ENCODE data around the gene ACAD9.
A peak's percentile ranks its signal among the peaks of the same experiment; 100 is the strongest.
"Not testable (repeated sequence)": the region's sequence is repeated elsewhere in the genome, so short reads cannot be mapped to it uniquely, and the experiment has no call there.

ACAD9 gene

DNA sequence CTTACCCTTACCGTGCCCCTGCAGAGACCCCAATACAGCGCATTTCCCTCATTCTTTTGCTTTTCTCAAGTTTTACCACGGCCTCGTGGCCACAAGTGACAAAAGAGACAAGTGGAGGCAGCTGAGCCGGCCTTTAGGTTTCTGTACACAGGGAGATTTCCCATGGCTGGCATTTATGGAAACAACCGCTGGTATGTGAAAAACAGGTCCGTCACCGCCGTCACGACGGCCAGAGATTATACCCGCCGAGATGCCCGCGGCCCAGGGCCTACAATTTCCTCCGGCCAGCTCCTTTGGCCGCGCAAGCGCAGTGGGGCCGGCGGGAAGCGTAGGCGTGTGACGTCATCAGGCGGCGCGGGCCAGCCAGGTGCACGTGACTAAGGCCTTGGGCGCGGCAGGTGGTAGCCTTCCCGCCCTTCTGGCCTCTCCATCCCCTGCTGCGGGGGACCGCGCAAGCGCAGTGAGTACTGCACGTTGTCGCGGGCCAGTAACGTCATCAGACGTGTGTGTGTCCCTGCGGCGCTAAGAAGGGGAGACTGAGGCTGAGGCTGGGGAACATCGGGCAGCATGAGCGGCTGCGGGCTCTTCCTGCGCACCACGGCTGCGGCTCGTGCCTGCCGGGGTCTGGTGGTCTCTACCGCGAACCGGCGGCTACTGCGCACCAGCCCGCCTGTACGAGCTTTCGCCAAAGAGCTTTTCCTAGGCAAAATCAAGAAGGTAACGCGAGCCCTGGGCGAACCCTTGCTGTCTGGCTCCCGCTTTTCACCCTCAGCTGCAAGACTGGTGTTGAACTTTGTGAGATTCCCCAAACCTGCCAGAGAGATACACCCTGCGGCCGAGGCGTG is at the start of gene ACAD9:
ACAD9 (plus strand) TSS at position 496 of the 845 bp plus-strand sequence; CDS start at position 568, 72 bp downstream.
- peak; percentile 97 for DNase-seq

DNA sequence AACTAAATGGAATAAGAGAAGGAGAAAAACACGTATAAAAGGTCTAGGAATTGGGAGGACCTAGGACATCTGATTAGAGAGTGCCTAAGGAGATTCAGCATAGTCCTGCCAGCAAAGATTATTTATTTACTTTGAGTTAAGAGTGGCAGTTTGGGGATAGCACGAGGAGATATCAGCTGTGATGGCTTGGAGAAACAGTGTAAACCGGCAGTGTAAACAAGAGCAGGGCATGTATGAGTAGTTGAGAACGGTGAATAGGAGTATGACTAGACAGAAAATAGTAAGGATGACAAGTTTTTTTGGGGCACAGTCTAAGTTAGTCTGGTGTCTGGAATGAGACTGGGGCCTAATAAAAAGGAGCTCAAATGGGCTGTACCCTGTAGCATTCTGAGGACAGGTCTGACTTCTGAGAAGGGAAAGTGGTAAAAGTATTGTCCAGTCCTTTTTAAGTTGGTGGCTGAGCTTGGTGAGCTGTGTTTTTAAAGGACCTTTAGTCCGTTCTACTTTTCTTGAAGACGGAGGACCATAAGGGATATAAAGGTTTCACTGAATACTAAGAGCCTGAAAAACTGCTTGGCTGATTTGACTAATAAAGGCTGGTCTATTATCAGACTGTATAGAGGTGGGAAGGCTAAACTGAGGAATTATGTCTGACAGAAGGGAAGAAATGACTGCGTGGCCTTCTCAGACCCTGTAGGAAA is 49.3 kb upstream of the ACAD9 start:
- DNase-seq, result not testable (repeated sequence)

DNA sequence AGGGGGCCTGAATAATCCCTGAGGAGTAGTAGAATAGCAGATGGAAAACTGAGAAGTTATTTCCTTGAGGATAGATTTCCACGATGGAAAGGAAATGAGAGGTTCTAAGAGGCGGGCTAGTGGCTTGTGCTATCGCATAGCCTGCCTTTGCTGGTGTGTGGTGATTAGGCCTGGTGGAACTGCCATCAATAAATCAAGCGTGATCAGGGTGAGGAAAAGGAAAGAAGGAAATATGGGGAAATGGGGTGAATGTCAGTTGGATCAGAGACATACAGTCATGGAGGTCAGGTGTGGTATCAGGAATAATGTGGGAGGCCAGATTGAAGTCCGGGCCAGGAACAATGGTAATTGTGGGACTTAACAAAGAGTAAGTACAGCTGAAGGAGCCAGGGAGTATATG is 48.7 kb upstream of the ACAD9 start:
- not testable (repeated sequence) for DNase-seq

DNA sequence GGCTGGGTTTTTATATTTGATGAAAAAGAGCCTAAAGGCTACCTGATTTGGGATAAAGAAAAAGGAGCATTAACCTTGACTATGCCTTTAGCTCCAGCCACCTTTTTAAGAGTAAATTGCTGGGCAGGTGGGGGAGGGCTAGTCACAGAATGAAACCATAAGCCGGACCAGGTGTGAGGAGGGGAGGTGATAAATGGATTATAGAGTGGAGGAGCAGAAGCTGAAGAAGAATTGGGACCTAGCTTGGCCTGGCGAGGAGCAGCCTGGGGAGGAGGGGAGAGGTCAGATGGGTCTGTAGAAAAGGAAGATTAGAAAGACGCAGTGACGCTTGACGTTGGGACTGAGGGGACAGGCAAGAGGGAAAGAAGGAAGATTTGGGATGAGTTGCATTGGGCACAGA is 46.4 kb upstream of the ACAD9 start:
- DNase-seq, result not testable (repeated sequence)

DNA sequence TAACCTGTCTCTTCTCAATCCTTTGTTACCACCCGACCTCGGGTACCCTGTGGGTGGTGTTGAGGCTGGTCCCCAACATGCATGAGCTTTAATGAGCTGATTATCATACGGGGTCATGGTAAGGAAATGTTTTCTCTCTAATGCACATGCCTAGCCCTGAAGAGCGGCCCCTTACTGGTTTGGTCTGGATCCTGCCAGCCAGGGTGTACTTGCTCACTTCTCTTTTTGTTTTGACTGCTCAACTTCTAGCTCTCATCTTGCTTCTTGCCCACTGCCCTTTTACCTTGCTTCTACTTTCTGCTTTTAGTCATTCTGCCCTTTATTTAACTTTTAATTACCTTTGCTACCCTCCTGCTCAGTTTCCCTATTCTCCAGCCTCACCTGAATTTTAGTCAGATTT is 44.3 kb upstream of the ACAD9 start:
- DNase-seq, result no peak

DNA sequence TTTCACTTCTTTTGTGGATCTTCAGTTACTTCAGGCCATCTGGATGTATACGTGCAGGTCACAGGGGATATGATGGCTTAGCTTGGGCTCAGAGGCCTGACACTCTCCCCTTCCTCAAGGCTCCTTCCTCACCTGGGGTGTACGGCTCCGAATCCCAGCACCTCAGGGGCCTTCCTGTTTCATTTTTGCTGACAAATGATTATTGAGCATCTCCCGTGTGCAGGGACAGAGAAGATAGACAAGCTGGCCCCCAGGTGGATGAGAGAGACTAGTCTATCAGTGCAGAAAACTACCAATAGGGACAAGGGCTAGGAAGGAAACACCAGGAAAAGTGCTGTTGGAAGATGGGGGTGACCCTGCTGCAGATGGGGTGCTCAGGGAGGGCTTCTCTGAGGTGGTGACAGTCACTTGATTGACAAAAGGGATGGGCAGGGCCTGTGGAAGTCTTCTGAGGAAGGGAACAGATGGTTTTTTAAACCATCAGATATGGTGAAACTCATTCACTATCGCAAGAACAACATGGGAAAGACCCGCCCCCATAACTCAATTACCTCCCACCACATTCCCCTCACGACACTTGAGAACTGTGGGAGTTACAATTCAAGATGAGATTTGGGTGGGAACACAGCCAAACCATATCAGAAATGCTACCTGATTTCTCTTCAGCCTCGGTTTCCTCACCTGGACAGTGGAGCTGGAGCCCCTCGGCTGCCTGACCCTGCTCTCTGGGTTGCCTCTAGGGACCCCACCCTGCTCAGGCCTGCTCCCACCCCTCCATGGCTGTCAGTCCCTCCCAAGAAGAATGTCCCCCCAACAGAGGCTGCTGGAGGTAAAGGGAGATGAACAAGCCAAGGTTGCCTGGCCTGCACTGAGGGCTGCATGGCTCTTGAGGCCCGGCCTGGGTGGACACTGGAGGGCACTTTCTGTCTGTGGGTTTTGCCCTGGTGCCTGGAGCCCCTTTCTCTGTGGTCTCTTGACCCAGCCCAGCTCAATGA is 37.2 kb upstream of the ACAD9 start:
- no peak for DNase-seq

DNA sequence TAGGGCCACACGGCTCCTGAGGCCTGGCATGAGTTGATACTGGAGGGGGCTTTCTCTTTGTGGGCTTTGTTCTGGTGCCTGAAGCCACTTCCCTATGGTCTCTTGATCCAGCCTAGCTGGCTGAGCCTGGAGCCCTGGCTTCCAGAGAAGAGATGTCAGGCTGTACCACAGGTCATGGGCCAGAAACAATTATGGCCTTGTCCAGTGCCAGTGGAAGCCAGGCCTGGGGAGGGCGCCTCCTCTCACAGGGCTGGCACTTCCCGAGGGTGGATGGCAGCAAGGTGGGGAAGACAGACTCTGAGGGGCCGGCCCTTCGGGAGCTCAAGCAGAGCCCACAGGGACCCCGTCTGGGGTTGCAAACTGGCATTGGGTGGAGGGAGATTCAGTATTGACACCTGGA is 34.9 kb upstream of the ACAD9 start:
- no peak for DNase-seq

DNA sequence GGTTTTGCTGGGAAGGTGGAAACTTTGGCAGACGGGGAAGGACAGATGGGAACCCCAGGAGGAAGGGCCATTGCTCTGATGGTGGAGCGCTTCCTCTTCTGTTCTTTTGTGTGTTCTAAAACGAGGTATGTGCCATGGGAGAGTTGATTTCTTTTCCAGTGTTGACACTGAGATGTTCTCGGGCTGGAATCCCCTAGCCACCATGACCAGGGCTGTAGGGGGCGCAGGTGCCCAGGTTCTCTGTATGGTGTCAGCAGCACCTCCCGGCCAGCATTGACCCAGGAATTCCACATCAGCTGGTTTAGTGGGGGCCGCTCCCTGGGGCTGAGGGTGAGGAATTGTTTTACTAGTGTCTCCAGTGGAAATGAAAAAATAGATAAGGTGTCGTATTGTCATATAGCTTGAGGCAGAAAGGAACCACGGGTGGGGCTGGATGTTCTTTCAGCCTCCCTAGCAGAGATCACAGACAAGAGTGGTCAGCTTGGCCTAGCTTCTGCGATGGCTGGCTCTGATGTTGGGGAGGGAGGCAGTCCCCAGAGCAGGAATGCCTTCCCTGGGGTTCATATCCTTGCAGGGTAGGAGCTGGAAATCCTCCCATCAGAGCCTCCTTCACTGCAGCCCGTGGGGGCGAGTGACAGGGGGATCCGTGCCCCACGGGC is 34.2 kb upstream of the ACAD9 start:
- no peak for DNase-seq

DNA sequence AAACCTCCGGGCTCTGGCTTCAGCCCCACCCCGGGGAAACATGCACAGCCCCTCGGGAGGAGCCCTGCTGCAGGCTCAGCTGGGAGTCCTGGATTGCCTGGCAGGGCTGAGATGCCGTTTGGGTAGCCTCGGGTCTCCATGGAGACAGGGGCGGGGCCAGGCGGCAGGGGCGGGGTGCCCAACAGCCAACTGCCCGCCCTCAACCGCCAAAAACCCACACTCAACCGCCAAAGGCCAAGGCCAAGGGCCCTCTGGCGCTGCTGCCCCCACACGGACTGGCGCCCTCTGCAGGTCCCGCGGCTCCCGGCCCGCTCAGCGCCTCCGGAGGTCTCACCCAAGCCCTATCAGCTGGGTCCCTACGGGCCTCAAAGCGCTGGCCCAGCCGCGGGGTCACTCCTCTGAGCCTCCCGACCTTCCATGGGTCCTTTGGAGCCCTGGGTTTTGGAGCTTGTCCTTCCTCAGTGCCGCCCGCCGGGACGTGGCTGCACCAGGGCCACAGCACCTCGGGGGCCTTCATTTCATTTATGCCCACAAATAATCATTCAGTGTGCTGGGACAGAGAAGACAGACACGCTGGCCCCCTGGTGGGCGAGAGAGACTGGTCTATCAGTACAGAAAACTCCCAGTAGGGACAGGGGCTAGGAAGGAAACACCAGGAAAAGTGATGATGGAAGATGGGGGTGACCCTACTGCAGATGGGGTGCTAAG is 33.5 kb upstream of the ACAD9 start:
- peak; percentile 84 for DNase-seq

DNA sequence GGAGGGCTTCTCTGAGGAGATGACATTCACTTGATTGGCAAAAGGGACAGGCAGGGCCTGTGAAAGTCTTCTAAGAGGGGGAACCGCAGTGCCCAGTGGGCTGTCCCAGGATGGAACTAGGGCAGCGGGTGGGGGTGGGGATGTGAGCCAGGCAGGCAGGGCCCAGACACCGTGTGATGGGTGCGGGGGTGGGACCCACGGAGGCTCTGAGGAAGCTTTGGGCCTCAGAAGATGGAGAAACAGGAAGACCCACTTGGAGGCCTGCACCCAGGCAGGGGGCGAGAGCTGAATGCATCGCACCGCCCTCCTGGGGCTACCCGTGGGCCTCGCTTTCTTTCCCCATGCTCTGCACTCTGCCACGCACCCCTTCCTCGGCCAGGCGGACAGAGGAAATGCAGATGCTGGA is 32.9 kb upstream of the ACAD9 start:
- no peak for DNase-seq

DNA sequence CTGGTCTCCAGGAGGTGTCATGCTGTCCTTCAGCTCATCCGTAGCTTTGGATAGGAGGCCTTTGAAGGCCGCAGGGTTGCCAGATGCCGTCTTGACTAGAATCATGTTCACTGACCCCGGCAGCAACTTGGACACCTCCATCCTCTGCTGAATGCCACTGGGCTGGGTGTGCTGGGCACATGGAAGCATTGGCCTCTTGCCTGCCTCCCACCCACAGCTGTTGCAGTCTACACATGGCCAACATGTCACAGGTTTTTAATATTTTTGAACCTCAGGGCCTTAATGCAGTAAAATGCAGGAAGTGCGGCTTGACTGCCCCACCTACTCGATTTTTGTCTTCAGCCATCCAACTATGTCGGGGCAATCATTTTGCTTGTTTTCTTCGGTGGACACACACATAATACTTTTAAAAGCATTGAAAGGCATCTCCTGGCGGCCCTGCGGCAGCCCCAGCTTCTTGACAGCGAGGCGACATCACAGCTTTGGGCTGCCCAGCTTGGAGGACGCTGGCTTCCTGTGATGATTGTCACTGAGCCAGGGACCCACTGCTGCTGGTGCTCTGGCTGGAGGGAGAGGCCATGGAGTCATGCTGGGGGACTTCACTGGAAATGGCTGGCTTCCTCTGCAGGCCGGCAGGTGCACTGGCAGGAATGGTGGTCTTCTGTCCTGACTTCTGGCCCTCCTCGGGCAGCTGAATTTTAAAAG is 31.6 kb upstream of the ACAD9 start:
- DNase-seq, result no peak

DNA sequence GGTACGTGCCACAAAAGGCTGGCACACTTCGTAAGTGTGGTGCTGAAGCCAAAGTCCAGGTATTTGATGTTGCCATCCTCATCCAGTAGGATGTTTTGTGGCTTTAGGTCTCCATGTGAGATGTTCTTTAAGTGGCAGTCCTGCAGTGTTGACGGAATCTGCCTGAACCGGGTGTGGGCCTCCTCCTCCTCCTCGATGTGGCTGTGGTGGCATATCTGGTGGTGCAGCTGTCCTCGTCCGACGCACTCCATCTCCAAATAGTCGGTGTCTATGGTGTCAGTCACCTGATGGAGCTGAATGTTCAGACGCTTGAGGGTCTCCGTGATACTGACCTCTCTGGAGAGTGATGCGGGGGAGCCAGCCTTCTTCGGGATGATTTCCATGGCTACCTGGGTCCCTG is 30.5 kb upstream of the ACAD9 start:
- DNase-seq, result no peak

DNA sequence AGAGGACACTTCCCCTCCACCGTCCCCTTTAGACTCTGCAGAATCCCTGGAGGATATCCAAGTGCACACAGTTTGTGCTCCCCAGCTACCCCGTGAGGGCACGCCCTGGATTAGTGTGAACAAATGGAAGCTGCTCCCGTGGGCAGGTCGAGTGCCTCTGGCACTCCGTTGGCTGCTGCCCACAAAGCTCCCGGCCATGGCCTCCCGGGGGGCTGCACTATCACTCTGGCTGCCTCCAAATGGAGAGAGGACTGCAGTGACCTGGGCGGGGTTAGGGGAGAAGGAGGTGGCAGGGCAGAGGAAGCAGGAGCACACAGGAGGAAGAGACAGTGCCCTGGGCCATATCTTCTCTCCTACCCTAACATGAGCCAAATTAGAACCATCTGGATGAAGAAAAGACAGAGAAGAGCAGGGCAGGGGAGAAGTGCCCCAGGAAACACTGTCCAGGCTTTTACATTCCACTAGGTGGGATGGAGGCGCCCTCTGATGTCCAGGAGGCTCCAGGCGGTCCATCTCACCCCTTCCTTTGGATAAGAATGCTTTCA is 29.4 kb upstream of the ACAD9 start:
- DNase-seq, result no peak

DNA sequence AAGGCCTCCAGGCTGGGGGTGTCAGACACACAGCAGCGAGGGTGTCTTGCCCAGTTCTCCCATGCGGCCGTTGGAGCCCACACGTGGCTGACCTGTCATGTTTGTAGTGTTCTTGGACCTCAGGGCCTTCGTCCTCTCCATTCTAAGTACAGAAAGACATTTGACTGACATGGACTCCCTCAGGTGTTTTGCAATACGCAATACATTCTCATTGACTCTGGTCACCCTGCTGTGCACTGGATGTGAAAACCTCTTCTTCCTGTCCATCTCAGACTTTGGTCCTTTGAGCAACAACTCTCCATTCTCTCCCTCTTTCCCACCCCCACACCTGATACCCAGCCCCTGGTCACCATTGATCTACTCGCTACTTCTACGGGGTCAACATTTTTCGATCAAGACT is 28.9 kb upstream of the ACAD9 start:
- DNase-seq, result no peak

DNA sequence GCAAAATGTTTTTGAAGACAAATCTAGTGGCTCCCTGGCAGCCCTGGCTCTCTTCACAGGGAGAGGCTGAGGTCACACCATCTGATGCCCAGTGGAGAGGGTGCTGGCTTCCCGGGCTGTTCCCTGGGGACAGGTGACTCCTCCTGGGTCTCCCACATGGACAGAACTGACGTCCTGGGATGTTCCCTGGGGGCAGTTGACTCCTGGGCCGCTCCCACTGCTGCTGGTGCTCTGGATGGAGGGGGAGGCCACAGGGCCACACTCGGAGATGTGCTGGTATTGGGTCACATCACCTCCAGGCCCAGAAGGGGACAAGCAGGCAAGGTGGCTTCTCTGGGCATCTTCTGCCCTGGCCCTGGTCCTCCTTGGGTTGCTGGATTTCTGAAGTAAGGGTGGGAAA is 27.8 kb upstream of the ACAD9 start:
- no peak for DNase-seq

DNA sequence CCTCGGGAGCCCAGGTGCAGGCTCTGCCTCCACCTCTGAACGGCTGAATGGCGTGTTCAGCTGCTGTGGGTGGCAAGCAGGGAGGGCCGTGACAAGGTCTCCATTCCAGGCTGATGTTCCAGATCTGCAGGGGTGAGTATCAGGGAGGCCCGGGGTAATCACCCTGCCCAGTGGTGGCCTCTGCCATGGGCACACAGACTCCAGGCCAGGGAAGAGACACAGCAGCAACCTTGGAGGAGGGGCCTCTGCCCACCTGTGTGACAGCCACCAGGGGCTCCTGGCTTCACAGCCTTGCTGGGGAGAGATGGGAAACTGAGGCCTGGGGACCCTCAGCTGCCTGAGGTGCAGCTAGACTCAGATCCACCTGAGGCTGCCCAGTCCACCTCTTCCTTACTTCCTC is 25.6 kb upstream of the ACAD9 start:
- DNase-seq, result no peak

DNA sequence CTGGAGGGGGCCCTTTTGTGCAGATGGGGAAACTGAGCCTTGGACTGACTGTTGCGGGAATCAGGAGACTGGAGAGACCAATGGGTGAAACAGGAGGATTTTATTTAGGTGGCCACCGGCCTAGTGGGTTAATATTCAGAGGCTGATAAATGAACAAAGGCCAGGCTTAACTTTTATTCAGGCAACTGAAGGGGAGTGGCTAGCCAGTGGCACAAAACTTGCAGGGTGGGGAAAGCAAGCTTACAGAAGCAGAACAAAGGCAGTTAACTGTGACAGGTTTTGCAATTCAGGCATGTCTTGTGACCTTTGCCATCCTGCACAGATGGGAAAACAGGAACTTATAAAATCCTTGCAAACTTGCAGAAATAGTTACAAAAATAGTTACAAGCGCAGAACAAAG is 24.9 kb upstream of the ACAD9 start:
- no peak for DNase-seq

DNA sequence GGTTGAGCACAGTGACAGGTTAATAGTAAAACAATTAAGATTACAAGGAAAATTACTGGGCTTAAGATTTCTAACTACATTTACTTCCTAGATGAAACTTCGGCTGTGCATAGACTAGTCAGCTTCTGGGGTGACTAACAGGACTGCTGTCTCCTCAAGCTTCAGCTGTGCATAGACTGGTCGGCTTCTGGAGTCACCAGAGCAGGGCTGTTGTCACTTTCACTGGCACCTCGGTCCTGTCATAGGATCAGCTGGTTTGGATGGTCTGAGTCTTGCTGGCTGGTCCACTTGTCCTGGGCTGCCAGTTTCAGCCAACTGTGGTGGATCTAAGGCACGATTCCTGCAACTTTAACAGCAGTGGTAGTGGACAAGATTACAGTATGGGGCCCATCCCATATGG is 23.9 kb upstream of the ACAD9 start:
- DNase-seq, result no peak

DNA sequence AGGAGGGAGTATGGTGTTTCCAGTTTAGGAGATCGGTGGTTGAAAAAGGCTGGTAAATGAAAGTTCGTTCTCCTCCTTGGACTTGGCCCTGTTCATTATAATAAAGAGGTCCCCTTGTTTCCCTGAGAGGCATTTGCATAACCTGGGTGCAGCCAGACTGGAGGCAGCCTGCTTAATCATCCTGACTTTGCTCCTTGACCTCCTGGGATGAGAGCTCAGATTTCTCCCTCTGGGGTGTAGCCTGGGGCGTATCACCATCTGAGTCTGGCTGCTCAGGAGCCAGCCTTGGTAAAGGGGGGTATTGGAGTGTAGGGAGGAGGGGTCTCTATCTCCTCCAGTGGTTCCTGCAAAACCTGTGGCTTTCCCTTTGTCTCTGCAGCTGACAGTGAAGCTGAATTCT is 21.3 kb upstream of the ACAD9 start:
- DNase-seq, result no peak

DNA sequence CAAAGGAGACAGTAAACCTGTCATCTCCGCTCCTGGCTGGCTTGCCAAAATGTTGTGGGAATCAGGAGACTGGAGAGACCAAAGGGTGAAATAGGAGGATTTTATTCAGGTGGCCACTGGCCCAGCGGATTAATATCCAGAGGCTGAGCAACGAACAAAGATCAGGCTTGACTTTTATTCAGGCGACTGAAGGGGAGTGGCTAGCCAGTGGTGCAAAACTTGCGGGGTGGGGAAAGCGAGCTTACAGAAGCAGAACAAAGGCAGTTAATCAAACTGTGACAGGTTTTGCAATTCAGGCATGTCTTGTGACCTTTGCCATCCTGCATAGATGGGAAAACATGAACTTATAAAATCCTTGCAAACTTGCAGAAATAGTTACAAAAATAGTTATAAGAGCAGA is 19.8 kb upstream of the ACAD9 start:
- DNase-seq, result no peak

DNA sequence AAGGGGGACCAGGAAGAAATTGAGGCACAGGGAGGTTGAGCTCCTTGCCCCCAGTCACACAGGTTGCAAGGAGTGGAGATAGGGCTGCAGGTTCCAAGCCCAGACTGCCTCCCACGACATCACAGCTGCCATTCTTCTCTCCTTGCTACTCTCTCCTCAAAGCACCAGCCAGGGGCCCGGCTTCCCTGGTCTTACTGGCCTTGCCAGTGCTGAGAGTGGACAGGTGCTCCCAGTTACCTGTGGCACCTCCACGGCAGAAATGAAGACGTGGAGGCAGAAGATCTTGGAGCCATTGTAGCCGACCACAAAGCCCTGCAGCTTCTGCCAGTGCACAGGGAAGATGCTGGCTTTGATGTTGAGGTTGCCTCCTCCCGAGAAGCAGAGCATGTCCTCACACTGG is 17.9 kb upstream of the ACAD9 start:
- DNase-seq, result no peak
